ENCODE results near the gene CYTIP. TPM values are rescaled to one million over a fixed set of nuclear protein-coding genes. Genes with fewer than 3 reads are reported as not detected.

The CYTIP gene
- total RNA-seq, 4 donors from 2014 or later = 0.26 to 5.5 (median 2.6) TPM; not detected in 1

DNA sequence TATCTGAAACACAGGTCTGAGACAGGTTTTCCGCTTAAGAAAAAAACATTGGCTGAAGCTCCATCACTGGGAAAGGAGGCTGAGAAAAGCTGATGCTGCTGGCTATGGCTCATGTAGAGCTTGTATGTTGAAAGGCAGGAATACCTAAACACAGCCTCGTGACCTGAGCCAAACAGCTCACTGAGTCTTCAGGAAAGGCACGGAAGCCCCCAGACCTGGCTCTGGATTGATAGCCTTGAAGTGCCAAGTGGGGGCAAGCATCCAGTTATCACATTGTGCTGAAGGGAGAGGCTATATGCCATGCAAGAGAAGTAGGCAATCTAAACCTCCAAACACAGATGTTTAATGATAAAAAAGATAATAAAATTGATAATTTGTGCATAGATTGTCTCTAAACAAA is 21.9 kb downstream of the CYTIP start:
- Histone ChIP-seq H3K4me1 (no peaks in the 10 kb centered on the region), H3K9me3 (no peaks in the 10 kb centered on the region), H3K27ac (no peak overlapping the region), H3K4me3 (no peak overlapping the region), H3K36me3 (no peaks in the 10 kb centered on the region), H3K27me3 (no peaks in the 10 kb centered on the region)
- TF ChIP-seq, protein P1, sequence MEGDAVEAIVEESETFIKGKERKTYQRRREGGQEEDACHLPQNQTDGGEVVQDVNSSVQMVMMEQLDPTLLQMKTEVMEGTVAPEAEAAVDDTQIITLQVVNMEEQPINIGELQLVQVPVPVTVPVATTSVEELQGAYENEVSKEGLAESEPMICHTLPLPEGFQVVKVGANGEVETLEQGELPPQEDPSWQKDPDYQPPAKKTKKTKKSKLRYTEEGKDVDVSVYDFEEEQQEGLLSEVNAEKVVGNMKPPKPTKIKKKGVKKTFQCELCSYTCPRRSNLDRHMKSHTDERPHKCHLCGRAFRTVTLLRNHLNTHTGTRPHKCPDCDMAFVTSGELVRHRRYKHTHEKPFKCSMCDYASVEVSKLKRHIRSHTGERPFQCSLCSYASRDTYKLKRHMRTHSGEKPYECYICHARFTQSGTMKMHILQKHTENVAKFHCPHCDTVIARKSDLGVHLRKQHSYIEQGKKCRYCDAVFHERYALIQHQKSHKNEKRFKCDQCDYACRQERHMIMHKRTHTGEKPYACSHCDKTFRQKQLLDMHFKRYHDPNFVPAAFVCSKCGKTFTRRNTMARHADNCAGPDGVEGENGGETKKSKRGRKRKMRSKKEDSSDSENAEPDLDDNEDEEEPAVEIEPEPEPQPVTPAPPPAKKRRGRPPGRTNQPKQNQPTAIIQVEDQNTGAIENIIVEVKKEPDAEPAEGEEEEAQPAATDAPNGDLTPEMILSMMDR (IDR thresholded peaks at IDR 0.05) = no peak
- no peak for TF ChIP-seq POLR2A (IDR thresholded peaks at IDR 0.05)
- intact Hi-C loops (cut with DNase I; ENCODE audit: low total_unique reads) = no loop called here
- no peak for DNase-seq

DNA sequence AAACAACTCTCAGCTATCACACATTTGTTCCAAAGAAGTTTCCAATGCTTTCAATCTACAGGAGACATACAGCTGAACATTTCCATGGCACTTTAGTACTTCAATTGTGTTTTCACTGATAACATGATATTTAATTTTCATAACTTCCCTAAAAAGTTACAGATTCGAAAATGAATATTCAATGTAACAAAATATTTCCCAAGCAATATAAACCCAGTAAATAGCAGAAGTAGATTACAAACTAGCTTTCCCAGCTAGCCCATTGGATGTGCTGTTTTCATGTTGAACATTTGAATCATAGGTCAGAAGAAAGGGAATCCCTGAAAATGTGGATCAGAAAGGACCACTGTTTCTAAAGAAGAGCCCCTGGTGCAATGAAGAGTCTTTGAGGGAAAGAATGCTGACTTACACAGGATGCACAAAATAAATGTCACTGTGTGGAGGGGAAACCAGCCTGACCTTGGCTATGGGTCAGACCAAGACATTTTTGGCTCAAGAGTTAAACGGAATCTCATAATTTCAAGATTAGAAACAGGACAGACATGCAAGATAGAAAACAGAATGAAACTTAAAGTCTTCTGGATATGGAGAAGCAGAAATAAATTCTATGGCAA is 22.5 kb downstream of the CYTIP start:
- DNase-seq = no peak
- Histone ChIP-seq H3K27ac (no peak overlapping the region), H3K9me3 (no peaks in the 10 kb centered on the region), H3K4me3 (no peak overlapping the region), H3K4me1 (no peaks in the 10 kb centered on the region), H3K27me3 (no peaks in the 10 kb centered on the region), H3K36me3 (no peaks in the 10 kb centered on the region)
- TF ChIP-seq, protein P1 (IDR thresholded peaks at IDR 0.05) = no peak
- no peak for TF ChIP-seq POLR2A (IDR thresholded peaks at IDR 0.05)
- intact Hi-C loops (cut with DNase I; ENCODE audit: low total_unique reads) = no loop called here

DNA sequence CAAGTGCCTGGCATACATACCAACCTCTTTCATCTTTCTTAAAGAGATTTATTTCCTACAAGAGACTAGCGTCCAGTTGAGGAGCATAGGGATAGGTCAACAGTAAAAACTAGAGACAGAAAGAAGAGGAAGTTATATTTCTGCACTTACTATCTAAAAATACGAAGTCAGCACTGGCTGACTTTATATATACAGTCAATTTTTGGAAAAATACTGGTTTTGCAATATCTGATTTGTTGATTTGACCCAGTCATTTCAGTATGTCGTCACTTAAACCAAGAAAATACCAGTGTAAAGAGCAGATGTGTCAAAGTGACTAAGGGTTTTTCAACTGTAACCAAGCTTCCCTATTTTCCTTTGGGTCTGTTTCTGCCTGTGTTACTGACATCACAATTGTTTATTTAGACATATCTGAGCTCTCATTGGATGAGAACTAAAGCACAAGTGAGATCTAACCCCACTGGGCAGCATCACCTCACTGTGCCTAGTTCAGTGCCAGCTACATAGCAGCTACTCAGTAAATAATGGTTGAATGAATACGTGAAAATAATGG is 23.0 kb downstream of the CYTIP start:
- no peak for DNase-seq
- intact Hi-C loops (cut with DNase I; ENCODE audit: low total_unique reads) = no loop called here
- Histone ChIP-seq H3K27me3 (no peaks in the 10 kb centered on the region), H3K4me3 (no peak overlapping the region), H3K9me3 (no peaks in the 10 kb centered on the region), H3K36me3 (no peaks in the 10 kb centered on the region), H3K27ac (no peak overlapping the region), H3K4me1 (no peaks in the 10 kb centered on the region)
- TF ChIP-seq POLR2A (IDR thresholded peaks at IDR 0.05) = no peak
- TF ChIP-seq, protein P1 (IDR thresholded peaks at IDR 0.05) = no peak

DNA sequence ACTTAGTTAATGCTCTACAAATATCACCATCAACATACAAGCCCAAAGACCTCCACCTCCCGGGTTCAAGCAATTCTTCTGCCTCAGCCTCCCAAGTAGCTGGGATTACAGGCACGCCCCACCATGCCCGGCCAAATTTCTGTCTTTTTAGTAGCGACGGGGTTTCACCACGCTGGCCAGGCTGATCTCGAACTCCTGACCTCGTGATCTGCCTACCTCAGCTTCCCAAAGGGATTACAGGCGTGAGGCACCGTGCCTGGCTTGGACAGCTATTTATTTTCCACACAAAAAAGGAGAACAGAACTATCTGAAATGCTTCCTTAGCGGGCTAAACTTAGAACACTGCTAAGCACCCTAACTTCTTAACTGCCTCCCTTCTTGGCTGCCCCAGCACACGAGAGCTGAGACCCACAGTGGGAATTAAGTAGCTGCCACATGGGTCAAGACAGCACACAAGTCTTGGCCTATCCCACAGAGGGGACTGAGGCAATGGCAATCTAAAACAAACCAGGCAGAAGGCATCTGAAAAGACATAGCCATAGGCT is 24.8 kb downstream of the CYTIP start:
- TF ChIP-seq, protein P1 (IDR thresholded peaks at IDR 0.05) = no peak
- TF ChIP-seq POLR2A (IDR thresholded peaks at IDR 0.05) = no peak
- Histone ChIP-seq H3K4me3 (no peak overlapping the region), H3K36me3 (no peaks in the 10 kb centered on the region), H3K27me3 (no peaks in the 10 kb centered on the region), H3K27ac (no peak overlapping the region), H3K9me3 (no peaks in the 10 kb centered on the region), H3K4me1 (no peaks in the 10 kb centered on the region)
- intact Hi-C loops (cut with DNase I; ENCODE audit: low total_unique reads) = no loop called here
- DNase-seq = no peak

DNA sequence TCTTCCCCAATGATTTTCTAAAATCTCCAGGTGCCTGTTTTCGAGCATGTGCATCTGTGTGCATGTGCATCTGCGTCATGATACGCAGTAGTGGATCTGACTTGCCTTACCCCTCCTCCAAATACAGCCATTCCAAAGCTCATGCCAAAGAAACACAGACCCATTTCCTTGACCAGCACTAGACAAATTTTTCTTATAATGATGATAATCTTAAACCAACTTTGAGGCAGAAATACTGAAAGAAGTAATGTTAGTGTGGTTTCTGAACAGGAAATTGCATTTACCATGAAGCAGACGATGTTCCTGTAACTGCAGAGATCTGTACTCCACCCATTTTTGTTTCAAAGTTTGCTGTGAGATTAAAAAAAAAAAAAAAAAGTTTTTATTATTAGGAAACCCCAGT is 25.6 kb downstream of the CYTIP start:
- H3K4me1 ChIP-seq = no peaks in the 10 kb centered on the region
- H3K9me3 ChIP-seq = no peaks in the 10 kb centered on the region
- intact Hi-C loops (cut with DNase I; ENCODE audit: low total_unique reads) = no loop called here
- H3K4me3 ChIP-seq = no peak overlapping the region
- no peak overlapping the region for H3K27ac ChIP-seq
- no peaks in the 10 kb centered on the region for H3K36me3 ChIP-seq
- no peak for DNase-seq
- TF ChIP-seq, protein P1 (IDR thresholded peaks at IDR 0.05) = no peak
- TF ChIP-seq POLR2A (IDR thresholded peaks at IDR 0.05) = no peak
- H3K27me3 ChIP-seq = no peaks in the 10 kb centered on the region
